GM23248 (cell line): ENCODE data around the gene CPA2.

Experiments
- EZH2 ChIP-seq: fragments of 200-600 bp; sonication (generic); IDR thresholded peaks from 2 replicates; pipeline ENCODE4 v1.6.1; 2018; ENCODE audit warnings: antibody characterized with exemption, mild to moderate bottlenecking; ENCODE audit not compliant: insufficient read depth, poor library complexity, severe bottlenecking
- EZH2phosphoT487 ChIP-seq: fragments of 200-600 bp; sonication (generic); IDR thresholded peaks from 2 replicates; pipeline ENCODE4 v1.6.1; 2018; ENCODE audit warnings: antibody characterized with exemption, moderate library complexity, mild to moderate bottlenecking, low read depth; ENCODE audit not compliant: insufficient read depth

- no peak for TF ChIP-seq EZH2phosphoT487
- no peak for TF ChIP-seq EZH2
These were observed 7.6 kb downstream of the CPA2 start for GRCh38 chr7:130274296-130274695.
